ENCODE data around the gene SULT2A1. TPM values are rescaled to one million over a fixed set of nuclear protein-coding genes. Genes with fewer than 3 reads are reported as not detected.
"Not testable (repeated sequence)": the region's sequence is repeated elsewhere in the genome, so short reads cannot be mapped to it uniquely, and the experiment has no call there.

The SULT2A1 gene
- total RNA-seq, 1 experiment from 2014 or later = not detected

- CTCF ChIA-PET = no interaction called here
- peaks cover 13% of the 10 kb centered on the region for H3K4me1 Mint-ChIP-seq (ENCODE audit: low read depth, unreplicated experiment)
- no peak for TF ChIP-seq CTCF (IDR thresholded peaks at IDR 0.05; ENCODE audit: unreplicated experiment)
- no peak overlapping the region for H3K4me3 Mint-ChIP-seq (ENCODE audit: low read depth, unreplicated experiment)
- H3K36me3 Mint-ChIP-seq (ENCODE audit: insufficient read depth, unreplicated experiment) = no peaks in the 10 kb centered on the region
- intact Hi-C loops (cut with micrococcal nuclease; ENCODE audit: unreplicated experiment) = loop anchor here (5.0 kb wide), 1 partner anchor 48 kb away; no protein-coding TSS in a partner anchor
- H3K27me3 Mint-ChIP-seq (ENCODE audit: unreplicated experiment) = peaks cover 36% of the 10 kb centered on the region
- no peaks in the 10 kb centered on the region for H3K9me3 Mint-ChIP-seq (ENCODE audit: low read depth, unreplicated experiment)
- no peak overlapping the region for H3K27ac Mint-ChIP-seq (ENCODE audit: unreplicated experiment)
- no TSS peak for BruUV-seq (replicated peaks)
- DNase-seq = no peak
Measured at GRCh38 chr19:47860602-47861297, 25.4 kb downstream of the SULT2A1 start.

GRCh38 chr19:47859838-47860237 is 26.3 kb downstream of the SULT2A1 start:
- H3K9me3 Mint-ChIP-seq (ENCODE audit: low read depth, unreplicated experiment); H3K4me3 Mint-ChIP-seq (ENCODE audit: low read depth, unreplicated experiment); CTCF ChIA-PET; H3K27ac Mint-ChIP-seq (ENCODE audit: unreplicated experiment); DNase-seq; H3K36me3 Mint-ChIP-seq (ENCODE audit: insufficient read depth, unreplicated experiment); BruUV-seq (replicated peaks): not testable (repeated sequence)
- intact Hi-C loops (cut with micrococcal nuclease; ENCODE audit: unreplicated experiment) = loop anchor here (5.0 kb wide), 1 partner anchor 48 kb away; no protein-coding TSS in a partner anchor
- Mint-ChIP-seq H3K4me1 (ENCODE audit: low read depth, unreplicated experiment) (peaks cover 13% of the 10 kb centered on the region), H3K27me3 (ENCODE audit: unreplicated experiment) (peaks cover 36% of the 10 kb centered on the region)

- H3K9me3 Mint-ChIP-seq (ENCODE audit: low read depth, unreplicated experiment); H3K4me1 Mint-ChIP-seq (ENCODE audit: low read depth, unreplicated experiment); H3K4me3 Mint-ChIP-seq (ENCODE audit: low read depth, unreplicated experiment); CTCF ChIA-PET; H3K36me3 Mint-ChIP-seq (ENCODE audit: insufficient read depth, unreplicated experiment); DNase-seq; H3K27ac Mint-ChIP-seq (ENCODE audit: unreplicated experiment); BruUV-seq (replicated peaks); intact Hi-C loops (cut with micrococcal nuclease; ENCODE audit: unreplicated experiment): not testable (repeated sequence)
- peaks cover 35% of the 10 kb centered on the region for H3K27me3 Mint-ChIP-seq (ENCODE audit: unreplicated experiment)
Measured at GRCh38 chr19:47858646-47859285, 27.3 kb downstream of the SULT2A1 start, which contains the start of gene TPRX2. TSS of gene TPRX2 (plus strand) at chr19:47859235. CDS start at chr19:47859247, 12 bp downstream.

GRCh38 chr19:47858231-47858630 is 27.9 kb downstream of the SULT2A1 start:
- H3K27me3 Mint-ChIP-seq (ENCODE audit: unreplicated experiment) = peaks cover 35% of the 10 kb centered on the region
- intact Hi-C loops (cut with micrococcal nuclease; ENCODE audit: unreplicated experiment); H3K4me1 Mint-ChIP-seq (ENCODE audit: low read depth, unreplicated experiment); H3K27ac Mint-ChIP-seq (ENCODE audit: unreplicated experiment); H3K36me3 Mint-ChIP-seq (ENCODE audit: insufficient read depth, unreplicated experiment); BruUV-seq (replicated peaks); H3K9me3 Mint-ChIP-seq (ENCODE audit: low read depth, unreplicated experiment); CTCF ChIA-PET; H3K4me3 Mint-ChIP-seq (ENCODE audit: low read depth, unreplicated experiment): not testable (repeated sequence)
- DNase-seq = peak; percentile 27

GRCh38 chr19:47854459-47854858 is 31.7 kb downstream of the SULT2A1 start:
- H3K4me3 Mint-ChIP-seq (ENCODE audit: low read depth, unreplicated experiment) = no peak overlapping the region
- intact Hi-C loops (cut with micrococcal nuclease; ENCODE audit: unreplicated experiment) = no loop called here
- no peak for DNase-seq
- BruUV-seq (replicated peaks) = no TSS peak
- TF ChIP-seq CTCF (IDR thresholded peaks at IDR 0.05; ENCODE audit: unreplicated experiment) = no peak
- no peak overlapping the region for H3K27ac Mint-ChIP-seq (ENCODE audit: unreplicated experiment)
- no peaks in the 10 kb centered on the region for H3K9me3 Mint-ChIP-seq (ENCODE audit: low read depth, unreplicated experiment)
- H3K36me3 Mint-ChIP-seq (ENCODE audit: insufficient read depth, unreplicated experiment) = no peaks in the 10 kb centered on the region
- peaks cover 64% of the 10 kb centered on the region for H3K27me3 Mint-ChIP-seq (ENCODE audit: unreplicated experiment)
- CTCF ChIA-PET = no interaction called here
- H3K4me1 Mint-ChIP-seq (ENCODE audit: low read depth, unreplicated experiment) = peaks cover 5% of the 10 kb centered on the region
